Heart left ventricle (tissue), 16 donors: ENCODE data around the gene ZNF493. TPM values are rescaled to one million over a fixed set of nuclear protein-coding genes. Genes with fewer than 3 reads are reported as not detected.

Experiments used
- ATAC-seq, 4 donors: fragments of 200-7000 bp; cut with Tn5 transposase; one replicate each; pipeline ENCODE4 v1.9.1; 2020 to 2022; ENCODE audit warnings: moderate library complexity in 4 of 4, mild to moderate bottlenecking in 3 of 4, moderate number of reproducible peaks in 1 of 4
- DNase-seq, 5 donors: peaks; one replicate each; pipeline ENCODE4 v3.0.0-alpha.2; 2020
- H3K27ac ChIP-seq, 12 donors: fragments of 200-600 bp; sonication (generic) in 4 of 12; one replicate each; pipeline versions ENCODE4 v1.5.0 to v1.8.0; 2016 to 2022; ENCODE audit warnings: mild to moderate bottlenecking in 2 of 12
- H3K27me3 ChIP-seq, 9 donors: fragments of 200-600 bp; sonication (generic) in 2 of 9; one replicate each; pipeline versions ENCODE4 v1.5.1 to v1.8.0; 2016 to 2022; ENCODE audit warnings: mild to moderate bottlenecking in 3 of 9
- H3K36me3 ChIP-seq, 9 donors: fragments of 200-600 bp; sonication (generic) in 2 of 9; one replicate each; pipeline versions ENCODE4 v1.5.0 to v1.8.0; 2018 to 2022; ENCODE audit warnings: mild to moderate bottlenecking in 2 of 9
- H3K4me1 ChIP-seq, 12 donors: fragments of 200-600 bp; sonication (generic) in 4 of 12; one replicate each; pipeline versions ENCODE4 v1.5.0 to v1.8.0; 2016 to 2022; ENCODE audit warnings: mild to moderate bottlenecking in 3 of 12
- H3K4me3 ChIP-seq, 12 donors: fragments of 200-600 bp; sonication (generic) in 4 of 12; one replicate each; pipeline versions ENCODE4 v1.5.0 to v1.8.0; 2017 to 2022; ENCODE audit warnings: mild to moderate bottlenecking in 9 of 12, moderate library complexity in 4 of 12
- H3K9me3 ChIP-seq, 12 donors: fragments of 200-600 bp; sonication (generic) in 4 of 12; one replicate each; pipeline versions ENCODE4 v1.5.0 to v1.8.0; 2016 to 2022; ENCODE audit warnings: mild to moderate bottlenecking in 1 of 12
- CTCF ChIP-seq, 12 donors: fragments of 200-600 bp; sonication (generic) in 4 of 12; IDR thresholded peaks; one replicate each; pipeline versions ENCODE4 v1.5.0 to v1.8.0; 2018 to 2022; ENCODE audit warnings: antibody characterized with exemption in 12 of 12, mild to moderate bottlenecking in 5 of 12
- POLR2A ChIP-seq, 2 donors: fragments of 450-650 bp; IDR thresholded peaks; one replicate each; pipeline ENCODE4 v1.6.1; 2017; ENCODE audit warnings: antibody characterized with exemption in 2 of 2, mild to moderate bottlenecking in 2 of 2, moderate library complexity in 2 of 2
- WGBS, 4 donors: extraction: QIAGEN DNeasy Blood & Tissue Kit in 2 of 4; methylation state at CpG; one replicate each; pipeline versions ENCODE4 v1.1.5 to v1.1.7; 2013 to 2018; 5-methylcytosine and 5-hydroxymethylcytosine counted together
- intact Hi-C, 10 donors: fragments of 100-400 bp; cut with DNase I; formaldehyde crosslinking; loops; one replicate each; pipeline versions ENCODE4 v1.11.1 to v1.14.2; 2022
- long read RNA-seq, 3 donors: library from polyadenylated mRNA; unstranded; transcript quantifications; one replicate each; pipeline ENCODE4 v2.0.0, GENCODE V29; 2020 to 2021
- polyA plus RNA-seq, 2 donors: library from polyadenylated mRNA; stranded (reverse); fragments of 200-250 nt; gene quantifications; one replicate each; pipeline ENCODE4 v1.2.3, GENCODE V29; 2013
- total RNA-seq, 9 donors: library from RNA; depleted of rRNA in 2 of 9; stranded (reverse); fragments of >200 nt in 2 of 9; fragmentation: NEBNext Ultra II Directional in 3 of 9; extraction: Animal tissue kit (Norgen Biotek cat#: 25700) in 3 of 9; gene quantifications; one replicate each; pipeline versions ENCODE4 v1.1.0 to v1.2.4, GENCODE V29; 2016 to 2023
- donor health status: ischemic (EF 13 %, LVEDD 7.1; RV severe dilation, severe dysfunction).
- donor health status: healthy with polysubstance abuse.
- donor health status: DM: no; HTN: yes; CAD: no.
- donor health status: DM: no; HTN: no; CAD: no.
- donor health status: ischemic (EF 25% LVEDD 6.9; RV normal size, moderate dysfunction).
- donor health status: ischemic (EF 25% LVEDD 5.7; RV mildly dilated, moderate dysfunction).
- donor health status: healthy.
- donor health status: DM: yes; HTN: yes; CAD: no.
- donor health status: ischemic (EF 35%, LVEDD 5.7; RV mildly dilated, moderate dysfunction).
- donor health status: nonischemic (EF 11% LVEDD 7.7; RV severe dilation, severe dysfunction).
- donor health status: DM: yes; HTN: yes; CAD: no.
- donor health status: PGD.
- donor health status: ischemic (EF 29% LVEDD 5.4; RV normal size, mild dysfunction).
- donor health status: nonischemic (EF 23%, LVEDD 6.1; RV moderate dilation, normal function).

The ZNF493 gene
- 10 to 100 TPM in 6 of 9 donors, 1 to 10 TPM in 3; 7.2 to 18.2 (median 10.9) TPM for total RNA-seq
- polyA plus RNA-seq, result 10 to 100 TPM in 1 of 2 donors, 1 to 10 TPM in 1; 2.6 to 11.4 TPM
- long read RNA-seq, donor 1, partial matches to known transcripts, result 0 of 3 reads
- long read RNA-seq, donor 1, other reads (novel, unspliced or antisense), result 1 of 3 reads
- long read RNA-seq, donor 2, transcript ZNF493-208 (1 exons, 1,769 nt), result major isoform, 6 of 6 reads
- long read RNA-seq, donor 2, partial matches to known transcripts, result 0 of 6 reads
- long read RNA-seq, donor 2, other reads (novel, unspliced or antisense), result 0 of 6 reads
- long read RNA-seq, donor 3, result 0 reads

- intact Hi-C loops, result loop anchor here in 2 of 10 donors (1.0 to 5.0 kb wide), 3 partner anchors 40 to 78 kb away; partner anchors contain the start of genes ZNF708 (in 1 of the 2) and ZNF738 (in 1 of the 2)
These were observed at the start of gene ZNF493 for GRCh38 chr19:21396893-21397572. TSS of gene ZNF493 (plus strand) at chr19:21397133. CDS start at chr19:21397238, 105 bp downstream.

DNA sequence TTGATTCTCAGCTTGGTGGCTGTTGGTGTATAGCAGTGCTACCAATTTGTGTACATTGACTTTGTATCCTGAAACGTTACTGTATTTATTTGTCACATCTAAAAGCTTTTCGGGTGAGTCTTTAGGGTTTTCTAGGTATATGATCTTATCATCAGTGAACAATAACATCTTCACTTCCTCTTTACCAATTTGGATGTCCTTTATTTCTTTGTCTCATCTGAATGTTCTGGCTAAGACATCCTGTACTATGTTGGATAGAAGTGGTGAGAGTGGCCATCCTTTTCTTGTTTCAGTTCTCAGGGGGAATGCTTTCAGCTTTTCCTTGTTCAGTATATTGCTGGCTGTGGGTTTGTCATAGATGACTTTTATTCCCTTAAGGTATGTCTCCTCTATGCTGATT lies 44.1 kb upstream of the ZNF493 start:
- TF ChIP-seq POLR2A (IDR thresholded peaks at IDR 0.05) (no peak), CTCF (IDR thresholded peaks at IDR 0.05) (no peak)
- DNase-seq (no peak), ATAC-seq (no peak)
- intact Hi-C loops, result no loop called here
- H3K27ac ChIP-seq, result no peak overlapping the region
- whole genome bisulfite sequencing, 4 donors, result 33 to 77% (median 56%) methylated on average over 1 to 2 of the region's 2 CpGs
- no peaks in the 10 kb centered on the region for H3K36me3 ChIP-seq
- H3K4me1 ChIP-seq, result no peaks in the 10 kb centered on the region
- H3K27me3 ChIP-seq, result no peaks in the 10 kb centered on the region
- peaks cover 0 to 15% (median 4%) of the 10 kb centered on the region in 12 donors for H3K9me3 ChIP-seq
- H3K4me3 ChIP-seq, result no peak overlapping the region

More at GRCh38 chr19:21396893-21397572, at the start of gene ZNF493:
- WGBS, 4 donors, result 0 to 1% (median 0%) methylated on average over 22 to 31 of the region's 31 CpGs
- no peaks in the 10 kb centered on the region for H3K27me3 ChIP-seq
- peaks cover 0 to 13% (median 0%) of the 10 kb centered on the region in 12 donors for H3K9me3 ChIP-seq
- ATAC-seq (peak; percentile 100), DNase-seq (peak; percentile 93 to 97 (median 95))
- peaks cover 0 to 39% (median 16%) of the 10 kb centered on the region in 12 donors for H3K4me1 ChIP-seq
- H3K36me3 ChIP-seq, result peaks cover 0 to 24% (median 8%) of the 10 kb centered on the region in 9 donors
- TF ChIP-seq CTCF (IDR thresholded peaks at IDR 0.05), result no peak
- peak in 1 of 2 donors; percentile 78 for TF ChIP-seq POLR2A (IDR thresholded peaks at IDR 0.05)
- H3K4me3 ChIP-seq, result peak within 1 kb of the TSS; percentile 35 to 95 (median 82)
- peak within 1 kb of the TSS in 11 of 12 donors; percentile 73 to 87 (median 84) for H3K27ac ChIP-seq

DNA sequence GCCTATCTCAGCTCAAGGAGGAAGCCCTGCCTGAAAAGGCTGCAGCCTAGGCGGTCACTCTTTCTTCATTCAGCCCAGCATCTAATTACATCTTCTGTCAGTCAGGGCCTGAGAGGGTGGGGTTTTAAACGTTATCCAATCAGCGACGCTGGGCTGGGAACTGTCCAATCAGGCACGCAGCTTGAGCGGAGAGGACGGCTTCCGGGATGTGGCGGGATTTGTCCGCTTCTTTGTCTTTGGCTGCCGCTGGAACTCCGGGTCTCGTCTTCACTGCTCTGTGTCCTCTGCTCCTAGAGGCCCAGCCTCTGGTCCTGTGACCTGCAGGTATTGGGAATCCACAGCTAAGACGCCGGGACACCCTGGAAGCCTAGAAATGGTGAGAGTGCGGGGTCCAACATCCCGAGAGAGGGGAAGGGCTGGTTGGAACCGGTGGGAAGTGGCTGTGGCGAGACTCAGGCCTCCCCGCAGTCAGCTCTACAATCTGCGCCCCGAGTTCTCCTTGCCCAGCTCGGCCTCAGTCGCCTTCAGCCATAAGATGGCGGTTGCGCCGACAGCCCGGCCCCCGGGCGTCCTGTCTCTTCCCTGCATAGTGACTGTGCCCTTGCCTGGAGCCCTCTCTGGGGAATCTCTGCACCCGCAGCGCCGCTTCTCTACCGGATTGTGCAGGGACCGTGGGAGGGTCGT lies 38.0 kb upstream of the ZNF493 start, which contains the start of gene ZNF738:
TSS of gene ZNF738 (plus strand) at position 233 of the 684 bp plus-strand sequence. CDS start at position 374, 141 bp downstream.
- no peaks in the 10 kb centered on the region for H3K27me3 ChIP-seq
- H3K4me3 ChIP-seq, result peak within 1 kb of the TSS; percentile 44 to 92 (median 74)
- intact Hi-C loops, result loop anchor here in 4 of 10 donors (1.0 to 5.0 kb wide), 4 partner anchors 30 to 38 kb away; partner anchors contain the start of genes ZNF708 (in 2 of the 4) and ZNF493 (in 1 of the 4)
- peaks cover 0 to 23% (median 12%) of the 10 kb centered on the region in 9 donors for H3K36me3 ChIP-seq
- peaks cover 0 to 9% (median 4%) of the 10 kb centered on the region in 12 donors for H3K4me1 ChIP-seq
- H3K9me3 ChIP-seq, result no peaks in the 10 kb centered on the region
- peak within 1 kb of the TSS in 11 of 12 donors; percentile 65 to 84 (median 73) for H3K27ac ChIP-seq
- ATAC-seq (peak; percentile 99 to 100 (median 100)), DNase-seq (peak; percentile 93 to 94 (median 93))
- no peak for TF ChIP-seq CTCF (IDR thresholded peaks at IDR 0.05)
- TF ChIP-seq POLR2A (IDR thresholded peaks at IDR 0.05), result peak in 1 of 2 donors; percentile 45
- WGBS, 4 donors, result 0 to 1% (median 1%) methylated on average over 35 to 36 of the region's 36 CpGs
